ENCODE measurements around the gene SLC16A12. TPM values are rescaled to one million over a fixed set of nuclear protein-coding genes. Genes with fewer than 3 reads are reported as not detected.

The SLC16A12 gene
- total RNA-seq, 4 donors from 2014 or later, result 25.4 to 137 (median 35.3) TPM

DNA sequence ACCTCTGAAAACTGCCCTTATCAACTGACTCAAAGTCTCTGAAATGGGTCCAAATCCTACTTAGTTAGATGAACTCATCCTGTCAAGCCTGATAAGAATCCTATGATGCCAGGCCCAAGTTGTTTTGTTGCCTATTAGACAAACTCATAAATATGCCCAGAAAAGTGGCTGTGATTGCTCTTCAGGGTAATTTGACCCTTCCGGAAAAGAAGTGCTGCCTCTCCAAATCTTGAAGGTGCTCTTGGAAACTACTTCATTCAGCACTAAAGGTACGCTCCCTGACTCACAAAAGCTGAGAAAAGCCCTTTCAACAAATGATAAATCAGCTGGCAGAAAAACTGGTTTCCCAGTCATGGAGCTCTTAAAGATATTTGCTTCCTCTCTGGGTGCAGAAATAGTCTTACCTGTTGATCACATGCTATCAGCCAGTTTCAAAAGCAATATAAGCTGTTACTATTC is 114.3 kb downstream of the SLC16A12 start:
- Histone ChIP-seq H3K9me3 (no peaks in the 10 kb centered on the region), H3K27me3 (no peaks in the 10 kb centered on the region), H3K4me3 (replicated peaks in 1 of 3) (no peak overlapping the region), H3K36me3 (peaks cover 0 to 4% of the 10 kb centered on the region in 2 donors), H3K27ac (peak overlapping the region; percentile 64 to 78 (median 74)), H3K4me1 (peaks cover 13 to 25% of the 10 kb centered on the region in 2 donors)
- WGBS, 2 donors, result 41 to 52% methylated on average over 2 of the region's 2 CpGs
- intact Hi-C loops (cut with DNase I), result no loop called here
- no peak for TF ChIP-seq POLR2A (IDR thresholded peaks at IDR 0.05)
- peak; percentile 38 to 43 for DNase-seq

DNA sequence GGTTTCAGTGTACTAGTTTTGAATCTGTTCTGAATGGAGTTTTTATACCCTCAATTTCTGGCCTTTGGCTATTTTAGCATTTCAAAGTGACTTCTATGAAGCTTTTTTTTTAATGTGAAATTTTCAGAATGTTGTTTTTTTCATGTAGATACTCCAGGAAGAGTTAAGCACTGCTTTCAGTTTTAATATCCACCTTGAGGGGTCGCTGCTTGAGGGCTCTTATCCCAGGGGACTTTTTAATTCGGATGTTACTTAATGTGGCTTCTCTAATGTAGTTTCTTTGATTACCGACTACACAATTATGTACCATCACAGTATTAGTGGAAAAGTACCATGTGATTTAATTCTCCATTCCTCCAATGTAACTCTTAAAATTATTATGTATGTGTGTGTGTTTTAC is 115.8 kb downstream of the SLC16A12 start:
- WGBS, 2 donors, result 51 to 61% methylated on average over 3 of the region's 3 CpGs
- Histone ChIP-seq H3K27me3 (no peaks in the 10 kb centered on the region), H3K36me3 (peaks cover 0 to 4% of the 10 kb centered on the region in 2 donors), H3K4me1 (peaks cover 13 to 33% of the 10 kb centered on the region in 2 donors), H3K9me3 (no peaks in the 10 kb centered on the region), H3K4me3 (replicated peaks in 1 of 3) (no peak overlapping the region), H3K27ac (no peak overlapping the region)
- intact Hi-C loops (cut with DNase I), result no loop called here
- DNase-seq, result no peak
- no peak for TF ChIP-seq POLR2A (IDR thresholded peaks at IDR 0.05)
- TF ChIP-seq, protein P1, sequence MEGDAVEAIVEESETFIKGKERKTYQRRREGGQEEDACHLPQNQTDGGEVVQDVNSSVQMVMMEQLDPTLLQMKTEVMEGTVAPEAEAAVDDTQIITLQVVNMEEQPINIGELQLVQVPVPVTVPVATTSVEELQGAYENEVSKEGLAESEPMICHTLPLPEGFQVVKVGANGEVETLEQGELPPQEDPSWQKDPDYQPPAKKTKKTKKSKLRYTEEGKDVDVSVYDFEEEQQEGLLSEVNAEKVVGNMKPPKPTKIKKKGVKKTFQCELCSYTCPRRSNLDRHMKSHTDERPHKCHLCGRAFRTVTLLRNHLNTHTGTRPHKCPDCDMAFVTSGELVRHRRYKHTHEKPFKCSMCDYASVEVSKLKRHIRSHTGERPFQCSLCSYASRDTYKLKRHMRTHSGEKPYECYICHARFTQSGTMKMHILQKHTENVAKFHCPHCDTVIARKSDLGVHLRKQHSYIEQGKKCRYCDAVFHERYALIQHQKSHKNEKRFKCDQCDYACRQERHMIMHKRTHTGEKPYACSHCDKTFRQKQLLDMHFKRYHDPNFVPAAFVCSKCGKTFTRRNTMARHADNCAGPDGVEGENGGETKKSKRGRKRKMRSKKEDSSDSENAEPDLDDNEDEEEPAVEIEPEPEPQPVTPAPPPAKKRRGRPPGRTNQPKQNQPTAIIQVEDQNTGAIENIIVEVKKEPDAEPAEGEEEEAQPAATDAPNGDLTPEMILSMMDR (IDR thresholded peaks at IDR 0.05), result peak in 3 of 6 experiments; percentile 9 to 34 (median 20)

DNA sequence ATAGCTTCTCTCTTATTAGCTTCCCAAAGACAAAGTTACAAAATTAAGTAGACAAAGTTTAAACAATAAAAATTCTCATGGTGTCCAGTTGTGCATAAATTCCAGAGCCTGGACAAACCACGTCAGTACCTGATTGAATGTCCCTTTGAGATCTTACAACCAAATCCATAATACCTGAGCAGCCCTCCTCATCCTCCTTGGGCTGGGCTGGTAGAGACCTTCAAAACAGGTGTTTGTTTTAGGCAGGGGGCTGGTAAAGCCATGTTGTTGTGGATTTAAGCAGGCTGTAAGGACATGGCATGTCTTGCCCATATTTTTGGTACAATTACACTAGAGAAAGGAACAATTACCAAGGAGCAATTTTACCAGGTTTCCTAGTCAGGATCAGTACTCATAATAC is 118.9 kb downstream of the SLC16A12 start:
- no peaks in the 10 kb centered on the region for H3K9me3 ChIP-seq
- H3K4me1 ChIP-seq, result peaks cover 10 to 27% of the 10 kb centered on the region in 2 donors
- H3K4me3 ChIP-seq (replicated peaks in 1 of 3), result no peak overlapping the region
- peaks cover 0 to 4% of the 10 kb centered on the region in 2 donors for H3K36me3 ChIP-seq
- no peaks in the 10 kb centered on the region for H3K27me3 ChIP-seq
- no peak overlapping the region for H3K27ac ChIP-seq
- TF ChIP-seq, protein P1 (IDR thresholded peaks at IDR 0.05), result no peak
- no peak for TF ChIP-seq POLR2A (IDR thresholded peaks at IDR 0.05)
- no peak for DNase-seq
- intact Hi-C loops (cut with DNase I), result no loop called here
- WGBS, 2 donors, result 90 to 97% methylated on average over 1 of the region's 1 CpG

DNA sequence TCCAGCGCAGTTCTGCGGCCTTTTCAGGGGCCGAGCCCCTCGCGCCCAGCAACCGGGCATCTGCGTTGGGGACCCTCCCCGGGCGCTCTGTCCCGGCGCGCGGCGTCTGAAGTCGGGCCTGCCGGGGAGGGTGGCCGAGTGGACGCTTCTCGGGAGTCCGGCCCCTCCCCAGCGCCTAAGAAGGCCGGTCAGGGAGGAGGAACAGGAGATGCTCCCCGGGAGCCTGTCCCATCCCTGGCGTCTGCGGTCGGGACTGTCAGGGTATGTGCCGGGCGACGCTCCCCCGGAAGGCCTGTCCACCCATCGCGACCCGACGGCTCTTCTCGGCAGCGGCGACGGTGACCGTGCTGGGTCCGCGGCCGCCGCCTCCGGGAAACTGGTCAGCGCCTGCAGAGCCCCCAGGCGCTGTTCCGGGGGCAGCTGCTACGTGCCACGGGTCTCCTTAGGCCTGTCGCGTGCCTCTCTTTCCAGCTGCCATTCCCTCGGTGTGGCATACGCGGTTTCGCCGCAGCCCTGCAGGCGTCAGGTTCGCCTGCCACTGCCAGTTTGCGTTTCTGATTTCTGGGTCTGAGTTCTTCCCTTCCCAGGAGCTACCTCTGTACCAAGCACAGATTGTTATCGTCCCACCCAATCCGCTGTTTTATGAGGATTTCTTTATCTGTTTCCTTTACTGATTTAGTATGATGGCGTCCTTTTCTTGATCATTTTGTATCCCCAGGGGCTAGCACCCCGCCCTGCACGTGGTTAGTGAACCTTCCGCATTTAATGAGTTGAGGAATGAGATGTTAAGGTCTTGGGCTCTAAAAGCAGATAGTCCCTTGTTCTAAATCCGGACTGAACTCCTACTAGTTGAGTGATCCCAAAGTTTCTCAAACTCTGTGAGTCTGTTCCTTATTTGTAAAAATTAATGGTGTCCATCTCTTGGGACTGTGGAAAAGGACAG is 120.2 kb downstream of the SLC16A12 start:
- intact Hi-C loops (cut with DNase I), result no loop called here
- H3K4me1 ChIP-seq, result peaks cover 0 to 16% of the 10 kb centered on the region in 2 donors
- no peaks in the 10 kb centered on the region for H3K27me3 ChIP-seq
- DNase-seq, result peak; percentile 47 to 51
- no peaks in the 10 kb centered on the region for H3K9me3 ChIP-seq
- 14 to 15% methylated on average over 23 to 25 of the region's 66 CpGs for whole genome bisulfite sequencing, 2 donors
- peaks cover 0 to 4% of the 10 kb centered on the region in 2 donors for H3K36me3 ChIP-seq
- no peak for TF ChIP-seq POLR2A (IDR thresholded peaks at IDR 0.05)
- TF ChIP-seq, protein P1 (IDR thresholded peaks at IDR 0.05), result no peak
- H3K27ac ChIP-seq, result peak overlapping the region; percentile 98 to 100 (median 99)
- peak overlapping the region; percentile 77 to 94 (median 77) for H3K4me3 ChIP-seq (replicated peaks in 1 of 3)

DNA sequence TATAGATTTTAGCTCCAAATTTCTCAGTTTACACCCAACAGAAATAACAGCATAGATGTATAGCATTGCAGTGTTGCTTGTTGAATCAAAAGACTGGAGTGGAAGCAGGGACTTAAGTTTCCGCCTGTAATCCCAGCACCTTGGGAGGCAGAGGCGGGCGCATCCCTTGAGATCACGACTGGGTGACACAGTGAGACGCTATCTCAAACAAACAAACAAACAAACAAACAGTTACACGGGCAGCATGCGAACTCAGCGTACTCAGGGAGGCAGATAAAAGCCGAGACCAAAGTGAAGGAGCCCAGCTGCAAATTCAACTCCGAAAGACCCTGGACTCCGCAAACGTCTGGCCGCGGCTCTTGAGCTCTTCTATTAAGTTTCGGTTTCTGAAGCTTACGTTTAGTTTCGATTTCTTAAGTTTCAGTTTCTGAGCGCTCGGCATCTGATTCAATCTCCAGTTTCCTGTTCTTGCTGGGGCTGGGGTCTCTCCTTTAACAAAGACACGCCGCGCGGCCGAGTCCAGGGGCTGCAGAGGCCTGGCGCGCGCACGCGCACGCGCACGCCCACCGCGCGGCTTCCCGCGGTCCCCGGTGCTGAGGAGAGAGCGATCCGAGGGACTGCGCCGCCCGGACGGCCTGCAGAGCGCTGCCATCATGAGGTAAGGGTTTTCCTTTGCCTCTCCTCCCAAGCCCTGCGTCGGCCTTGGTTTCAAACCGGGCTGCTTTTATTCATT is 121.1 kb downstream of the SLC16A12 start, which contains the start of gene IFIT5:
TSS of gene IFIT5 (plus strand) at position 423 of the 733 bp plus-strand sequence. CDS start at position 654, 231 bp downstream.
- Histone ChIP-seq H3K27ac (peak within 1 kb of the TSS; percentile 98 to 100 (median 99)), H3K4me1 (peaks cover 0 to 15% of the 10 kb centered on the region in 2 donors), H3K27me3 (no peaks in the 10 kb centered on the region), H3K4me3 (replicated peaks in 1 of 3) (peak within 1 kb of the TSS; percentile 77 to 94 (median 77)), H3K36me3 (peaks cover 0 to 4% of the 10 kb centered on the region in 2 donors), H3K9me3 (no peaks in the 10 kb centered on the region)
- 0% methylated on average over 46 to 48 of the region's 48 CpGs for WGBS, 2 donors
- peak; percentile 7 to 80 for TF ChIP-seq POLR2A (IDR thresholded peaks at IDR 0.05)
- TF ChIP-seq, protein P1 (IDR thresholded peaks at IDR 0.05), result no peak
- peak; percentile 72 to 75 for DNase-seq
- intact Hi-C loops (cut with DNase I), result no loop called here
